GM19023 (cell line): ENCODE measurements around the gene LAMA3.

ENCODE experiments used
- ATAC-seq: cut with Tn5 transposase; IDR thresholded peaks from one replicate; pipeline ENCODE4 v1.9.1; 2021; ENCODE audit warnings: mild to moderate bottlenecking, moderate library complexity; ENCODE audit not compliant: unreplicated experiment

Gene LAMA3, protein sequence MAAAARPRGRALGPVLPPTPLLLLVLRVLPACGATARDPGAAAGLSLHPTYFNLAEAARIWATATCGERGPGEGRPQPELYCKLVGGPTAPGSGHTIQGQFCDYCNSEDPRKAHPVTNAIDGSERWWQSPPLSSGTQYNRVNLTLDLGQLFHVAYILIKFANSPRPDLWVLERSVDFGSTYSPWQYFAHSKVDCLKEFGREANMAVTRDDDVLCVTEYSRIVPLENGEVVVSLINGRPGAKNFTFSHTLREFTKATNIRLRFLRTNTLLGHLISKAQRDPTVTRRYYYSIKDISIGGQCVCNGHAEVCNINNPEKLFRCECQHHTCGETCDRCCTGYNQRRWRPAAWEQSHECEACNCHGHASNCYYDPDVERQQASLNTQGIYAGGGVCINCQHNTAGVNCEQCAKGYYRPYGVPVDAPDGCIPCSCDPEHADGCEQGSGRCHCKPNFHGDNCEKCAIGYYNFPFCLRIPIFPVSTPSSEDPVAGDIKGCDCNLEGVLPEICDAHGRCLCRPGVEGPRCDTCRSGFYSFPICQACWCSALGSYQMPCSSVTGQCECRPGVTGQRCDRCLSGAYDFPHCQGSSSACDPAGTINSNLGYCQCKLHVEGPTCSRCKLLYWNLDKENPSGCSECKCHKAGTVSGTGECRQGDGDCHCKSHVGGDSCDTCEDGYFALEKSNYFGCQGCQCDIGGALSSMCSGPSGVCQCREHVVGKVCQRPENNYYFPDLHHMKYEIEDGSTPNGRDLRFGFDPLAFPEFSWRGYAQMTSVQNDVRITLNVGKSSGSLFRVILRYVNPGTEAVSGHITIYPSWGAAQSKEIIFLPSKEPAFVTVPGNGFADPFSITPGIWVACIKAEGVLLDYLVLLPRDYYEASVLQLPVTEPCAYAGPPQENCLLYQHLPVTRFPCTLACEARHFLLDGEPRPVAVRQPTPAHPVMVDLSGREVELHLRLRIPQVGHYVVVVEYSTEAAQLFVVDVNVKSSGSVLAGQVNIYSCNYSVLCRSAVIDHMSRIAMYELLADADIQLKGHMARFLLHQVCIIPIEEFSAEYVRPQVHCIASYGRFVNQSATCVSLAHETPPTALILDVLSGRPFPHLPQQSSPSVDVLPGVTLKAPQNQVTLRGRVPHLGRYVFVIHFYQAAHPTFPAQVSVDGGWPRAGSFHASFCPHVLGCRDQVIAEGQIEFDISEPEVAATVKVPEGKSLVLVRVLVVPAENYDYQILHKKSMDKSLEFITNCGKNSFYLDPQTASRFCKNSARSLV (N-terminal part only)

DNA sequence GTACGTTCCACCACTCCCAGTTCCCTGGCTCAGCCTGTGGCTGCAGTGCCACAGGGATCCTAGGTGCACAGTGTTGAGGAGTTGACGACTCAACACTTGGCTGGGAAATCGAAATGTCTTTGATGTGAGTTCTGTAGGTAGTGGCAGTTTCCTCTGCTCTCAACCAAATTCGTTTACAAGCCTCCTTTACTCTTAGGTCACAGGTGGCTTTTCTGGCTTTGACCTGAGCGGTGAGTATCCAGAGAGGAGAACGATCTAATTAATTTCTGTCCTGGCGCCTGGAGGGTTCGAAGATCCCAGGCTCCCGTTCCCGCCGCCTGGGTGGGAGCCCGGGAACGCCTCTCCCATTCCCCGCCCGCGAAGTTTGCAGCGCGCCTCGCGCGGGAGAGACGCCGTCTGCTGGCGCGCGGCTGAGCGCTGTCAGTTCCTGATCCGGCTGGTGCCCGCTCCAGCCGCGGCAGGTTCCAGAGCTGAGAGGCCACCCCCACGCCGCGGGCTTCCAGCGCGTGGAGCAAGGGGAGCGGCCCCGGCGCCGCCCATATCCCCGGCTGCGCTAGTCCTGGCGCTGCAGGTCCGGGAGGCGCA lies at the start of gene LAMA3:
TSS of gene LAMA3 (plus strand) at position 423 of the 585 bp plus-strand sequence. CDS start 231 bp downstream, outside the sequence.
- no peak for ATAC-seq

DNA sequence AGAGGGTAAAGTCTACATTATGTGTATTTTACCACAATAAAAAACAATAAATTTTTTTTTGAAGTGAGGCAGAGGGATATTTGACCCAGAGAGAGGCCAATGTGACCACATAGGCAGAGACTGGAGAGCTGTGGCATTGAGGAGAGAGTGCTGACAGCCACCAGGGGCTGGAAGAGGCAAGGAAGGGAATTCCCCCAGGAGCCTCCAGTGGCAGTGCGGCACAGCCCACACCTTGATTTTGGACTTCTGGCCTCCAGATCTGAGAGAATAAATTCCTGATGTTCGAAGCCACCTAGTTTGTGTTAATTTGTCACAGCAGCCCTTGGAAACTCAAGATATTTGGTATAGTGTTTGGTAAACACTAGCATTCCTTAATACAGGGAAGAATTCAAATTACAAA lies 49.2 kb upstream of the LAMA3 start:
- ATAC-seq: no peak

DNA sequence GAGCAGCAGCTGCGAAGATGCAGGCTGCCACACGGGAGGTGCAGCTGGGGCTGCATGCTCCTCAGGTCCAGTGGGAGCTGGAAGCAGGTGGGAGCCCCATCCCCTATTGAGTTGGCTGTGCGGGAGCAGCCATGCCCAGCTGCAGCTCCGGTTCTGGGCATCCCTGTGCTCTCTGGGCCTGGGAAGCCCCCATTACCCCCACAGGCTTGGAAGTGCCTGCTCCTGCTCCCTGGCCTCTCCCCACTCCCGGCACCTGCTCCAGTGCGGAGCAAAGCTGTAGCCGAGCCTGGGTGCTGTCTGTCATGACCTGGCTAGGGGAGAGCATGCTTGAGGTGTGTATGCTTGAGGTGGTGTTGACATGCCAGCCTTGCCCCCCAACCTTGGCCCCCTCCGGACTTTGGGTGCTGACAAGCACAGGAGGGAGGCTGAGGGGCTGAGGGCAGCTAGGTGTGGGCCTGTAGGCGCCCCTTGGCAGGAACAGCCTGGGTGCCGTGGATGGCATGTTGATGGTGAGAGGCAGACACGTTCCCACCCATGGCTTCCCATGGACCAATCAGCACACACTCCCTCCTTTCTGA lies 48.0 kb upstream of the LAMA3 start:
- no peak for ATAC-seq

DNA sequence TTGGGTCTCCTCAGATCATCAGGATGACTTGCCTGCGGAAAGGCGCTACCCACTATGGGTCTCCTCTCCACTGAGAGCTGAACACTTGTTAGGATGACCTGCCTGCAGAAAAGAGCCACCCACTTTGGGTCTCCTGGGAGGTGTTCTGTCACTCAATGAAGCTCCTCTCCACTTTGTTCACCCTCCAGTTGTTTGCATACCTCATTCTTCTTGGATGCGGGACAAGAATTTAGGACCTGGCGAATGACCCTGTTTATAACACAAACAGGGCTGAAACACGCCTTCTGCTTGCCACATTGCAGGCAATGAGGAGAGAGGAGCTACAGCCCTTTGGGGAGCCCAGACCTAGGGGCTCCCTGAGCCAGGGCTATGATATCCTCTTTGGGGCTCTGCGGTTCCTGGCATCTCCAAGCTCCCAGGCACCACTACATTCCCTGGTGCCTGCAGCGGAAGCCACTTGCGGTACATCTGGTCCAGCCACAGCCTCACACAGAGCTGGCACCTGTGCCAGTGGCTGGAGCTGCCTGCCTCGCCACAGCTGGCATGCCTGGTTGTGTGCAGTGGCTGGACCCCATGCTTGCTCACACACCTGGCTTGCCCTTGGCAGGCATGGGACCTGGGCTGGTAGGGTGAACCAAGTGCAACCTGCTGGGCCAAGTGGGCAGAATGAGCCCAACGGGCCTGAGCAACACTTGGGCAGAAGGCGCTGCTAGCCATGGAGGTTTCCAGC lies 47.2 kb upstream of the LAMA3 start:
- no peak for ATAC-seq

DNA sequence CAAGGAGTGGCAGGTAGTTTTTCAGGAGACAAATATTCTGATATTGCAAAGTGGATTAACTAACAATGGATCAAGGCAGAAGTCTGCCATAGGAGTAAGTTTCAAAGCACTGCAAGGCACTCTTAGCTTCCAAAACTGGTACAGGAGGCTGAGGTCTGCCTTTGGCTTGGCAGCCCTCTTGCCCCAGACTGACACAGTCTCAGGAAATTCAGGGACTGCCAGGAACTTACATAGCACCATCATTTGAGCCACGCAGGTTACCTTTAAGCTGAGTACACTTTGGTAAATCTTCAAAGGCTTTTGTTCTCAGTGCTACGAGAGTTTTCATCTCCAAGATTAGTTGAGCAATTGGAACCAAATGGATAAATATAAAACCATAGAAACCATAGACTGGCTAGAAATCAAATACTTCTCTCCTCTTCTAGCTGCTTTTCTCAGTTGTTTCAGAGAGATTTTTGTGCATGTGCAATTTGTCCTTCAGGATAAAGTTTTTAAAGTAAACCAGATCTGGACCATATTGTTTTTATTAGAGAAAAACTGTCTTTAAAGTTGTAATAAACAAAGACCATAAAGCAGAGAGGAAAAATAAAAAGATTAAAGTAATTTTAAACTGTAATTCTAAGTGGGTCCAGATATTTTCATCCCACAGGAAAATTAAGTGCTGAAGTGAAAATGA lies 45.3 kb upstream of the LAMA3 start:
- ATAC-seq: no peak

DNA sequence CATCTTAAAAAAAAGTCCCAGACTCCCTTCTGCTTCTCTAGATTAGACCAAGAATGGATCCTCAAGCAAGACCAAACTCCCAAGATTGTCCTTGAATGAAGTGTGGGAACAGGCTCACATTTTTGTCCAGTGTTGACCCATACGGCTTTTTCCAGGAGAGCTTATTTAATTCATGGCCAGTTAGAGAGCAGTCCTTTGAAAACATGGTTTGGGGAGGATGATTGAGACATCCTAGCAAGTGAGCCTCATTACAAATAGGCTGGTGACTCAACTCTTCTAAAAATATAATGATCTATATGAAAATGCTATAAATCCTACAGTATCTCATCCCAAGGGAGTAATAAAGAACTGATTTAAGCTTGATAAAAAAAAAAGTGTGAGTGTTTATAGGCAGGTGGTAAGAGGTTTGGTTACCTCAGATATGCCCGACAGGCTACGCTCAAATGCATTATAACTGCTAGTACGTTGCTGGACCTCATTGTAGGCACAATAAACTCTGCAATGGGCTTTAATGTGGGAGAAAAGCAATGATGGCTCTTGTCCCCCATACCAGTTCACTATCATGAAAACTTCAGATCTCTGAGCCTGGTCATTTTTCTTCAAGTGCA lies 43.6 kb upstream of the LAMA3 start:
- no peak for ATAC-seq

DNA sequence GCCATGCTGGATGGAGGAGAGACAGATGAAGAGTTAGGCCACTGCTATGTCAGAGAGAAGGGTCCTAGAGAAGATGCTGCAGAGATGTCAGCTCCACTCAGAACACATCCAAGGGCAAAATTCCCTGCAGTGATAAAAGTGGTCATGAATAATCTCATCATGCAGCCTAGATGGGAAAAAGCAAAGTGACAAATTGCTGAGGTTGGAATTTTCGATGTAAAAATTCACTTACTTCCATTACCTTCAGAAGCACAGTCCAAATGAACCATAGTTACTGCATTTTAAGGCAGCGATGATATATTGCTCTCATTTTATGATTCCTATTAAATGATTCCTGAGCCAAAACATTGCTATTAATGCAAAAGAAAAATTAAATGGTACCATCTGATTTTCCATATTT lies 43.0 kb upstream of the LAMA3 start:
- no peak for ATAC-seq

DNA sequence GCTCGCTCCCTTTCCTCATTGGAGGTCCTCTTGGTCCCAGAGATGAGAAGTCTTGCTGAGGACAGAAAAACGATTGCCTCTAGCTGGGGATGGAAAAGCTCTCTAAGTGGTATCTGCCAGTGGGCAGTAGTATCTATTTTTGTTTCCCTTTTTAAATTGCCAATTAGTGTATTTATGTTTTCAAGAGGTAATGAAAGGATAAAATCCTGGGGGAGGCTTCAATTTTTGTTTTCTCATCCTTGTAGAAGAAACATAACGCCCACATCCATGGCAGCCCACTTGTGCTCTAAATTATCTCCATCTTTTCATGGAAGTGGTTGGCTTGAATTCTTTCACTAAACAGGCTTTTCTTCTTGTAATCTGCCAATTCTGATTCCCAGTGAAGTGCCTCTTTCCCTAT lies 40.8 kb upstream of the LAMA3 start:
- ATAC-seq: no peak

DNA sequence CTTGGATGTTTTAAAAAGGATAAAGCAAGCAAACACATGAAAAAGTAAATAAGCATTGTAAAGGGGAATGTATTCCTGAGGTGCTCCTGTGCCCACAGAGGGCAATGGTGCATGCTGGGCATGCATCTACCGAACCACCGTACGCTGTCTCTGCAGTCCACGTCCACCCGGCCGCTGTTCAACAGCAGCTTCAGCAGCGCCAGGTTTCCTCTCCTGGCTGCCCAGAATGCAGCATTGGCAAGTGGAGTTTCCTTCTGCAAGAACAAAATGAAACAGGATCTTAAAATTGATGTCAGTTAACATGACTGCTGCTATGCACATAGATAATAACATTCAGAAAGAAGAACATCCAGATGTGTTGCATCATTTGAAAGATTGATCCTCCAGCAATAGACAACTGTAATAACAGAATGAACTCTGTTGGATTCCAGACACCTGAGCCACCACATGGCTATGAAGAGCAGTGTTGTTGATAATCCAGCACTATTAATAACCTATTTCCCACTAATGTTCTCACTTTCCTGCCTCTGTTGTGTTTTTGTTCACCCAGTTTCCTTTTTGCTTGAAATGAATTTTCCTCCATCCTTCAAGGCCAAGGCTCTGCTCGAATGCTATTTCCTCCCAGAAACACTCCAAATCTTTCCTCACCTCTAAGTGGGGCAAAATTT lies 40.2 kb upstream of the LAMA3 start:
- ATAC-seq: no peak

DNA sequence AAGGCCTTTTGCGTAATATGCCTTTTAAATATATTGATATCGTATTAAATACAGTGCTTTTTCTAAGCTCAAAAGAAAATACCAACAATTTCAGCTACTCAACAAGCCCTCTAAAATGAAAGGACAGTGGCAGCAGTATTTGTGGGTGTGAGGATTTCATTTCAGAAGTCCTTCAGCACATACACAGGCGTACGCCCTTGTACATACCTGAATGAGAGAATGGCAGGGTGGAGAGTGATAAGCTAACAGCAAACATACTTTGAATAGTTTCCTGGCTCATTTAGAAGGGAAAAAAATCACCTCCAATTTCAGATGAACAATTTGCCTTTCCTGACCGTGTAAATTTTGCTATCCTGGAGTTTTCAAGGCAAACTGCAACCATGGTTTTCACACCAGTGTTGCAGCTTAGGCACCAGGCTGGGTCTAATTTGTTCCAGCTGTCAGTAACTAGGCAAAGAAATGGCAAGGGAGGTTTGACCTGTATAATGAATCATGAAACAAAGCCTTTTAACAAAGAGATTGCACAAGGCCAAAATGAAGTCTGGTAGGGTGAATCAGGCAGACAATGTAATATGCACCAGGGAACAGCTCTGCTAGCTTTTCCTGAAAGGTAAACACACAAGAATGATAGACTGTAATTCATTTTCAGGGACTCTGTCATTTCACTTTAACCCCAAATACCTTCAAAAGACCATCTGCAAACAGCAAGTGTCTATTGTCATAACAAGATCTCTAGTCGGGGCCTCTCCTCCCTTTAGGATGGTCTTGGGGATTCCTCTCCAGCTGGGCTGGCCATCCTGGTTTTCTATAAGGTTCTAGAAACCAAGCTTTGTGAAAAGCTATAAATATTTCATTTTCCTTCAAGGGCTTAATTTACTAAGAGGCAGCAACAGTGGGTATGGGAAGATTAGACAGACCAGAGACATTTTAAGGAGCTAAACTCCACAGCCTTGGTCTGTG lies 38.0 kb upstream of the LAMA3 start:
- no peak for ATAC-seq

DNA sequence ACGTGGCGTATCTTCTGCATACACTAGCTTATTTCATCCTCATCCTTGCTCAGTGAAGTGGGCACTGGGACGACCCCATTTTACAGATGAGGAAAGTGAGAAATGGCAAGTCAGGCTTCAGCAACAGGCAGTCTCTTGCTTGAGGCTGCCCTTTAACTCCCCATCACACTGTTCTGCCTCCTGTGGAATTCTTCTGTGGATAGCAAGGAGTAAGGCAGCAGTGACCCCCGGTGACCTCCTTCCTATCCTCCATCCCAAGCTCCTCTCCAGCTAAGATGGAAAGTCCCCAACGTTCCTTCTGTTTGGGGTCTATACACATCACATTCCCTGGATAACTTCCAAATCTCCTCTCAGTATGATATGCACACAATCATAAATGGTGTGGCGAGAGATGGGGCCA lies 37.0 kb upstream of the LAMA3 start:
- no peak for ATAC-seq

DNA sequence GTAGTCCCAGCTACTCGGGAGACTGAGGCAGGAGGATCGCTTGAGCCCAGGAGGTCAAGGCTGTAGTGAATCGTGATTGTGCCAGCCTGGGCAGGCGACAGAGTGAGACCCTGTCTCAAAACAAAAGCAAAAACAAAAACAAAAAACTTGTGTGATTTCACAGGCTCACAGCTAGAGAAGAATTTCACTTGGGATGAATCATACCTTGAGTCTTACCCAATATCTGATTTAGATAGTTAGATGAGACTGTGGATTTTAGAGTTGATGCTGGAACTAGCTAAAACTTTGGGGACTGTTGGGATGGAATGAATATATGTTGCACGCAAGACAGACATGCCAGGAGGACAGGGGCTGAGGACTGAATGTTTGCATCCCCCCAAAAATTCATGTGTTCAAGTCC lies 31.0 kb upstream of the LAMA3 start:
- ATAC-seq: no peak

DNA sequence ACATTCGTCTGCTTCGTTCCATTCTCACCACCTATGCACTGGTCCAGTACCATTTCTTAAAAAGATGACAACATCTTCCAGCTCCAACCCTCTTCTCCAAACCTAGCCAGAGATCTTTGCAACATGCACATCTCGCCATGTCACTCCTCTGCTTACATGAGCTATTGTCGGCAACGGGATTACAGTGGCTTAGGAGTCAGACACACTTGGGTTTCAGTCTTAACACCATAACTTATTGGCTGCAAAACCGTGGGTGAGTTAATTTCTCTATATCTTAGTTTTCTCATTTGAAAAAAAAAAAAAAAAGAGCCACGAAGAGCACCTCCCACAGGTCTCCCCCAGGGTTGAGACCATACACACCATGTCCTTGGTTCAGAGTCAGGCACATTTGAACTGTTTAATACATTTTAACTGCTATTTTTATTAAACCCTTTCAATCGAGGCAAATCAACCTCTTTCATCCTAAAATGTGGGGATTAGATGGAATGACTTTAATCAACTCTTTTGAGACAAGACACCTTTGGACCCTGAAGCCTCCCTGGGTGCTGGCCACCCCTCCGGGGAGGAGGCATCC lies 27.4 kb upstream of the LAMA3 start:
- ATAC-seq: no peak

DNA sequence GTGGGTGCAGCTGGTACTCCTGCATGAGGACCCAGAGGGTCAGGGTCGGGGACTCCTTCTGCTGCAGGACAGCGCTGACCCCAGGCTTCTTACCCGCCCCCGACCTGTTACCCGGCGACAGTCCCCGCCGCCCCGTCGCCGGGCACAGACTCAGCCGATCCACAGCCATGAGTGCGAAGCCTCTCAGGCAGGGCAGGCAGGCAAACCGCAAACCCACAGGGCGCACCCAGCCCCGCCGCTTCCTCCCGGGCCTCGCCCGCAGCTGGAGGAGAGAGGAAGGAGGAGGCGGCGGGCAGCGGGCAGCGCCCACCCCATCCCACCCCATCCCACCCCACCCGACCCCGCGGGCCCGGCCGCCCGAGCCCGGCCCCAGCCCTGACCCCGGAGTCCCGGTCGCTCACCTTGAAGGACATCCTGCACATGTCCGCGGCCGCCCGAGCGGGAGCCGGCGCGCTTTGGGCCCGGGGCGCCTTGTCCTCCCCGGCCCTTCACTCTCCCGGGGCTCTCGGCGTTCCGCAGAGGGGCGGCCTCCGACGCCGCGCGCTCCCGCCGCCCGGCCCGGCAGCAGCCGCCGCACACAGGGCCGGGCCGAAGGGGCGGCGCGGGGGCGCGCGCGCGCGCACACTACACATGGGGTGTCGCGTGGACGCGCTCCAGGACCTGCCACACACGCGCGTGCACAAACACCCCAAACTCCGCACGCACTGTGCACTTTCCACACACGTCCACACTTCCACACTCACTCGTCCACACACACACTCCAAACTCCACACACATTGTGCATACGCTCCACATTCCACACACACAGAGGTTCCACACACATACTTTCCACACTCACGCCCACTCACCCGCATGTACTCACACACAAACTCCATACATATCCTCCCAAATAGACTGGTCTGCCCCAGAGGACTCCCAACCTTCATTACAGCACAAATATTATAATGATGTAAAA lies 26.7 kb upstream of the LAMA3 start, which contains the start of gene ANKRD29:
TSS of gene ANKRD29 (minus strand) at position 603 of the 955 bp plus-strand sequence. CDS start at position 422, 181 bp downstream.
- no peak for ATAC-seq

DNA sequence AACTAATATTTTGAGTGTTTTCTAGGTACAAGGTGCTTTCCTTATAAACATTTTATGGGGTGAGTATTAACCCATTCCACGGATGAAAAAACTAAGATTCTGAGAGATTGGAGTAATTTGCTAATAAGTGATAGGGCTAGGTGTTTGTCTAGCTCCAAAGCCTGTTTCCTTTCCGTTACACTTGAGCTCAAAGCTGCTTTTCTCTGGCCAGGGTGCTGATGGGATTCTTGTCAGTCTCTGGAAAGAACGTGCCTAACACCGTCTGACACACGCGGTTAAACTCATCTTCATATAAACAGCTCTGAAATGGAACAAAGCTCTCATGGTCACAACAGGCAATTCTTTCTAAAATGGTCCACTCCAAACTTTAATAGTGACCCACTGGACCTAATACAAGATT lies 24.6 kb upstream of the LAMA3 start:
- ATAC-seq: no peak

DNA sequence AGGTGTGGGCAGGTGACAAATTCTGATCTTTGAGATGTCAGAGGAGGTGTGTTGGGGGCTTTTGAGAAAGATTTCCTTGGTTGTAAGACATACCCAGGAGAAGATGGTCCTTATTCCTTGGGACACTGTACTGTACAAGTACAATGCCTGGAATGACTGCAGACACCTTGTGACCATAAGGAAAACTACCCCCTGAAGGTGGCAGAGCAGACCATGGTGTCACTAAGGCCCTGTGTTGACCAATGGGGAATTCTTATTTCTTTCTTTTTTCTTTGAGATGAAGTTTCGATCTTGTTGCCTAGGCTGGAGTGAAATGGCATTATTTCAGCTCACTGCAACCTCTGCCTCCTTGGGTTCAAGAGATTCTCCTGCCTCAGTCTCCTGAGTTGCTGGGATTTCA lies 22.1 kb upstream of the LAMA3 start:
- ATAC-seq: no peak
